ENCODE measurements around the gene OR2T2.
"Not testable (repeated sequence)": the region's sequence is repeated elsewhere in the genome, so short reads cannot be mapped to it uniquely, and the experiment has no call there.

- TF ChIP-seq CTCF, POLR2A (IDR thresholded peaks at IDR 0.05): not testable (repeated sequence)
Observed at GRCh38 chr1:248445399-248445798, at the start of gene OR2T2.

All from esophagus squamous epithelium (tissue), 4 donors.